Nucleus accumbens (tissue), 56 donors: Measurements from ENCODE around the gene CIDEB.

ENCODE experiments used
- DNase-seq, 56 donors: peaks; one replicate each; lab custom pipeline; 2025; lab: John Stamatoyannopoulos, UW

CIDEB gene

DNA sequence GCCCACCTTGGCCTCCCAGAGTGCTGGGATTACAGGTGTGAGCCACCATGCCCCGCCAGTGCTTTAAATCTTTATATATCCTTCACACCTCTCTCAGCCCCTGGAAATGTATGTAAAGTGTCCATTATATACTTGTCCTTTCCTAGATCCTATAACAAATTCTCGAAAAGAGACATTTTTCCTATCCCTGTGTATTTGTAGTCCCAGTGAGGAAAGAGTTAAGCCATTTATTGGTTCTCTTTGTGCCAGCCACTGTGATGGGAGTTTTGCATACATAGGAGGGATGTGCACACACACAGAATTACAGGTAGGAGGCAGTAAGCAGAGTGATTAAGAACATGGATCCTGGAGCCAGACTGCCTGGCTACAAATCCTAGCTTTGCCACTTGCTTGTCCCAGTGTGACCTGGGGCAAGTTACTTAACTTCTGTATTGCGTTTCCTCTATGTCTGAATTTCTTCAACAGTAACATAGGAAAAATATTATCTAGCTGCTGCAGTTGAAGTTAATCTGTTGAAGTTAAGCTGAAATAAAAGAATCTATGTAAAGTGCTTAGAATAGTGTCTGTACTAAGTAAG lies 34.3 kb downstream of the CIDEB start:
- no peak for DNase-seq

DNA sequence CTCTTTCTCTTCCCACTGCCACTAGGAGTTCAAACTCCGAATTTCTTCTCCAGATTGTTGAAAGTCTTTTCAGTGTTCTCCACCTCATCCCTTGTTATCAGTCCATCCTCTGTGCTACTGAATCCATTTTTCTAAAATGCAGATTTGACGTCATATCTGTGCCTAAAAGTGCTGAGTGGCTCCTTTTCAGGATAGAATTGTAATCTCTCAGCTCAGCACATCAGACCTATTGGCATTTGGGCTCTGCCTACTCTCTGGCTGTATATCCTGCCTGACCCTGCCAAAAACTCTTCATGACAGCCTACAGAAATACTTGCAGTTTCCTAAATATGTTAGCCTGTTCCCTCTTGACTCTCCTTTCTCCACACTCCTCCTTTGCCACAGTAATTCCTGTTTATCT lies 35.3 kb downstream of the CIDEB start:
- DNase-seq = no peak

DNA sequence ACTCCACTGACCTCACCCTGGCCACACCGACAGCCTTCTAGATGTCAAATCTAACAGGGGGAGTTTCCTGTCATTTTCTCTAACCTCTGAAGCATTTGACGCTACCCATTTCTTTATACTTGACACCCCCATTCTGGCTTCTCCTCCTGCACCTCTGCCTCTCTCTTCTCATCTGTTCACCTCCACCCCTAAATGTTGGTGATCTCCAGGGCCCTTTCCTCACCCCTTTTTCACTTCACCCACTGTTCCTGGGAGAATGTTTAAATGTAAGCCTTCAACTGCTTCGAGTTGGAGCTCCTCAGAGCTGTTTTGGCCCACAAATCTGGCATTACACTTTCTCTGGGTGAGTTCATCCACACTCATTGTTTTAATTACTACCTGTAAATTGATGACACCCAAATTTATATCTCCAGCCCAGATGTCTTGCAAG lies 35.9 kb downstream of the CIDEB start:
- DNase-seq = no peak

DNA sequence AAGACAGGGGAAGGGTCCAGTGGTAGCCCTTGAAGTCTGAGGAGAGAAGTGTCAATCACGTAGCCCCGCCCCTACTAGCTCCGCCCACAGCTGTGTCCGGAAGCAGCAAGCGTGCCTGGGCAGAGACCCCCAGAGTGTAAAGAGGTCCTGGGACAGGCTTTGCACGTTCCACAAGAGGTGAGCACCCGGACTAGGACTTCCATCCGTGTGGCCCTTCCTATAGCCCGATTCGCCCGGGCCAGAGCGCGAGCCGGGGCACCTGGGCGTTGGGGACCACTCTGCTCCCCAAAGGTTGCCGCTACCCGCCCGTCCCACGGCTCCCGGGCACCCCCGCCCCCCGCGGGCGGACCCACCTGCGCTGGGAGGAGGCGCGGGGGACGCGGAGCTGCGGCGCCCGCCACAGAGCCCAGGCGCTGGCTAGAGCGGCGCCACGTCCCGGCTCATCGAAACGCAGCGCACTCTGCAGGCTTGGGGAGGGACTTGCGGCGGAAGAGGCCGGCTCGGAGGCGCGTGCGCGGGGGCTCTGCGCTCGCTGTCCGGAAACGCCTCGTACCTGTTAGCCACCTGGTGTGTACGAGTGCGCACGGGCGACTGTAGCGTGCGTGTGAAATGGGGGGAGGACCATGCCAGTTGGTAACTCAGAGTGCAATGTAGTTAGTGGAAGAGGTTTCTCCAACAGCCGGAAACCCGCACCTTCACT lies 36.5 kb downstream of the CIDEB start, which contains the start of gene RABGGTA:
Gene RABGGTA, minus strand, starts transcription at position 464 of the 700 bp plus-strand sequence. CDS start 482 bp downstream, outside the sequence.
- peak in 55 of 56 donors; percentile 27 to 87 (median 72) for DNase-seq

DNA sequence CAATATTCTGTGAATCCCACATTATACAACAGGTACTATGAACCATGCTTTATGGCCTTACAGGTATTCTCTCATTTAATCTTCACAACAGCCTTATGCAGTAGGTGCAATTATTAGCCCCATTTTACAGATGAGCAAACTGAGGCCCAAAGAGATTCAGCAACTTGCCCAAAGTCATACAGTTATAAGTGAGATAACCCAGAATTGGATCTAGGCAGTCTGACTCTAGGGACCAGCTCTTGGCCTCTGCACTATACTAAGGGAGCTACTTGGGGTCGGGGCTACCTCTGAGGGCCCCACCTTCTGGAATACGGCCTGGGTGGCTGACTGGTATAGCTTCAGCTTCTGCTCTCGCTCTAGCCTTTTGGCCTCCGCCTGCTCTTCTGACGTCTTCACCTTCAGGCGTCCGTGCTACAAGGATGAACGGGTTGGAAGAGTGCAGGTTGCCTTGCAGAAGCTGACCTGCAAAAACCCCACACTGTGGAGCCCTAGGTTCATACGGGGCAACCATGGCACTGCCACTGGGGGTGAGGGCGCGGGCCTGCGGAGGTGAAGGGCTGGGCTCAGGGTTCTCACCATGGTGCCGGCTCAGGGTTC lies 37.1 kb downstream of the CIDEB start:
- DNase-seq = peak in 2 of 56 donors; percentile 41 to 49

DNA sequence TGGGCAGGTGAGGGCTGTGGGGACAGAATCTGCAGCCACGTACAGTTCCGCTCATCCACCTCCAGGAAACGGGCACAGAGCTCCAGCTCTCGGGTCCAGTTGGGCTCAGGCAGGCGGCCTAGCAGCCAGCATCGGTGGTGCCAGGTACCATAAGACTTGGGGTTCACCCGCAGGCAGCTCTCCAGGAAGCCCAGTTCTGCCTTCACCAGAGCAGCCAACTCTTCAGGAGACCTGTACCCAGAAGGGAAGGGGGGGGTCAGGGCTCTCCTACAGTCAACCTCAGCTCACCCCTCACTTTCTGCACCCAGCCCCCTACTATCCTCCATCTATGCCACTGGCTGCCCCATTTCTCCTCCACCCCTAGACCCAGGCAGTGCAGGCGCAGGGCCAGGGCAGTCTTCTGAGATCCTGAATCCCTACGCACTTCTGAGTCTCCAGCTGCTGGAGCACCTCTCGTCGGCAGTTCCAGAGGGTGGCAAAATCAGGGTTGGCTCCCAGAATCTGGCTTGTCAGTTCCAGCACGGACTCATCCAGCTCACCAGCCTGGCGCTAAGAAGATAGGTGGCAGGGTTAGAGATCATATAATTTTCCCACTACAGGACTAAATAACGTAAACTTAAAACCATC lies 37.8 kb downstream of the CIDEB start:
- no peak for DNase-seq

DNA sequence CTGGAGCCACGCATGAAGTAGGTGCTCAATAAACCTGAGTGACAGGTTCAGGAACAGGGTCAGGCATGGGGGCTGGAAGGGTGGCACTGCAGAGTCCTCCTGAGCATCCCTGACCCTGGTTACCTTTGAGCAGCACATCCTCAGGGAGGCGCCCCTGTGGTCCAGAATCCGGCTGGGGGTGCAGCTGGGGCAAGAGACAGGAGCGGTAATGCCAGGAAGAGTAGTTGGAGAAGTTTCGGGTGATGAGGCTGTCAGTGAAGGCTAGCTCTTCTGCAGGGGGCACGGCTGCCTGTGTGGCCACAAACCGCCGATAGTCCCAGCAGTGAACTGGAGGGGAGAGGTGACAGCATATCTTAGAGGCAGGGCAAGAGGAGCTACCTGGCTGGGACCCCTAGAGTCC lies 38.4 kb downstream of the CIDEB start:
- no peak for DNase-seq

DNA sequence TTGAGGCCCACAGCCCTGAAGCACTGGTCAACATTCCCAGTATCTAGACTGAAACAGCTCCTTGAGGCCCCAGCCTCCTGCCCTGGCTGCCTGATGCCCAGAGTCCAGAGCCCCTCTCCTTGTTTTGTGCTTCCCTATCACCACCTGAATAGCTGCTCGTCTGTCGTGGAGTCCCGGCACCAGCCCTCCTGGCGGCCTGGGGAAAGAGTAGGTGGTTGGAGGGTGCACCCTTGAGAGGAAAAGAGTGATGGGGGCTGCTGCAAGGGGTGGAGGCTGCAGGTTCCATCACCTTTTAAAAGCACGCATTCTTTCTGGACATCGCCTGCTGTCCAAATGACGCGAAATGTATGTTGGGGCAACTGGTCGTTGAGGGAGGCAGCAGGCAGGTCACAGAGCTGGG lies 39.6 kb downstream of the CIDEB start:
- DNase-seq = no peak

DNA sequence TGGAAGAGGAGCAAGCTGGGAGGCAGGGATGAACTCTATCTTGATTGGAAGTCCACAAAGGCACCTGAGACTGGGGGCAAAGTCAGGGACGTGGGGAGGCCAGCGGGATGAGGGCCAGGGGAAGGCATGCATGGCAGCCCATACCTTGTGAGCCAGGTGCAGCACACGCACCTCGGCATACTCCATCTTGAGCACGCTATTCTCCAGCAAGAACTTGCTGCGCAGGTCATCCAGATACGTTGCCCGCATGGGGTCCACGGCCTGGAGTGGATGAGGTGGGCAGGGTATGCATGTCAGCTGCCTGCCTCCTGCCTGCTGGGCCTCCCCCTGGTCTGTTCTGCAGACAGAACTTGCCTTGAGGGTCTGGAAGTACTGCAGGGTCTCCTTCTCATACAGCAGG lies 40.3 kb downstream of the CIDEB start:
- no peak for DNase-seq

DNA sequence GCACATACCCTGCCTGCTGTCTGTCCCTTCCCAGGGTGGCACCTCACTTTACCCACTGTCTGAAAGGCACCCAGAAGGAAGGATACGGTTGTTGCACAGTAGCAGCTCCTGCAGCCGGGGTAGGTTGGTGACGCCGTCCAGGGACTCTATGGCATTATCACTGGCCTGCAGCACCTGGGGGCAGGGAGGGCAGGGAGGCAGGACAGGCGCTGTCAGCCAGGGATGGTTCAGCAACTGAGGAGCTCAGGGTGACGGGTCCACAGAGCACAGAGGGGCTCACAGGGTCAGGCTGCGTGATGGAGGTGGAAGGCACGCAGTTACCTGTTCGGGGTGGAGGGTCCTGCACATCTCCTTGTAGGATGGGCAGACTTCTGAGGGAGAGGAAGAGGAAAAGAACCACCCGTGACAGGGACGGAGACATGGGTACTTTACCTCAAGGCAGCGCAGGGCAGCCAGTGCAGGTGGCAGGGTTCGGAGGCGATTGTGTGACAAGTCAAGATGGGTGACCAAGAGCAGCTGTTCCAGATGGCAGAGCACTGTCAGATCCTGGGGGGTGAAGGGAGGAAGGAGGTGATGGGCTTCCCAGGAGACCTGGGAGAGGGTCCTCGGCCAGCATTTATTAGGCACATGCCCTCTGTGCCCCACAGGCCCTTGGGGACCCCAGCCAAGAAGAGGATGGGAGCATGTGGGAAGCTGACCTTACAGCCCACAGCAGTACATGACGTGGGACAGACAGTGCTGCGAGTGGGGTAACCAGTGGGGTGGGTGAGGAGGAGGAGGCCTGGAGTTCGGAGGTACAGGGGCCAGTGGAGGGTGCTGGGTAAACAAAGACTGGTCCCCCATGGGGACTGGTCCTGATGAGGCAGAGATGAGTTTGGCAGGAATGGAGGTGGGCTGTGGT lies 41.2 kb downstream of the CIDEB start:
- DNase-seq = no peak

DNA sequence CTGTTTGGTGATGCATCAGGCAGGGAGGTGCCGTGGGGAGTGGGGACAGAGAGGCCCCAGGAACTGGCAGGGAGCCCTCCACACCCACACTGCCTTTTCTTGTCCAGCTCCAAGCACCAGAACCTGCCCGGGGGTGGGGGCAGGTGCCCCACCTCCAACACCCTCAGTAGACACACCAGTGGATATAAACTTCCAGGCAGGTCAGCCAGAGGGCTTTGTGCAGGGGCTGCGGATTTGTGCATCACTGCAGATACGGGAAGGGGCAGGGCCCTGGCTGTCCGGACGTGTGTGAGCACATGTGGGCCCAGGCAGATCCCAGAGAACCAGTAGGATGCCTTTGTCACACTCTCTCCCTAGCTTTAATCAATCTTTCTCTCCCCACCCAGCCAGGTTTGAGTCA lies 43.5 kb downstream of the CIDEB start:
- no peak for DNase-seq

DNA sequence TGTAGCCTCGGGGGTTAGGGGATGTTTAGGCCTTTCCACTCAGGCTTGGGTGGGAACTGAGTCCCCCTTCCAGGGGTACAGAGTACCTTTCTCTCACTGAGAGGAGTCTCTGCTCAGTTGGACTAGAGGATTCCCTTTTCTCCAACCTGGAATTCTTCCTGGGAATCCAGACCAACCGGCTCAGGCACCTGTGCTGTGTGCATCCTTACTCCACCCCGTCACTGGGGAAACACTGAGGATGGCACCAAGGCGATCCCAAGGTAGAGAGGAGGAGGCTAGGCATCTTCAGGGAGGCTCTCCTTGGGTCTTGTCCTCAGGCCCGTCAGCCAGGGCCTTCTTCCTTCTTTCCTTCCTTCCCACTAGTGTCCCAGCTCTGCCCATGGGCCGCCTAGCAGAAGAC lies 43.9 kb downstream of the CIDEB start:
- no peak for DNase-seq

DNA sequence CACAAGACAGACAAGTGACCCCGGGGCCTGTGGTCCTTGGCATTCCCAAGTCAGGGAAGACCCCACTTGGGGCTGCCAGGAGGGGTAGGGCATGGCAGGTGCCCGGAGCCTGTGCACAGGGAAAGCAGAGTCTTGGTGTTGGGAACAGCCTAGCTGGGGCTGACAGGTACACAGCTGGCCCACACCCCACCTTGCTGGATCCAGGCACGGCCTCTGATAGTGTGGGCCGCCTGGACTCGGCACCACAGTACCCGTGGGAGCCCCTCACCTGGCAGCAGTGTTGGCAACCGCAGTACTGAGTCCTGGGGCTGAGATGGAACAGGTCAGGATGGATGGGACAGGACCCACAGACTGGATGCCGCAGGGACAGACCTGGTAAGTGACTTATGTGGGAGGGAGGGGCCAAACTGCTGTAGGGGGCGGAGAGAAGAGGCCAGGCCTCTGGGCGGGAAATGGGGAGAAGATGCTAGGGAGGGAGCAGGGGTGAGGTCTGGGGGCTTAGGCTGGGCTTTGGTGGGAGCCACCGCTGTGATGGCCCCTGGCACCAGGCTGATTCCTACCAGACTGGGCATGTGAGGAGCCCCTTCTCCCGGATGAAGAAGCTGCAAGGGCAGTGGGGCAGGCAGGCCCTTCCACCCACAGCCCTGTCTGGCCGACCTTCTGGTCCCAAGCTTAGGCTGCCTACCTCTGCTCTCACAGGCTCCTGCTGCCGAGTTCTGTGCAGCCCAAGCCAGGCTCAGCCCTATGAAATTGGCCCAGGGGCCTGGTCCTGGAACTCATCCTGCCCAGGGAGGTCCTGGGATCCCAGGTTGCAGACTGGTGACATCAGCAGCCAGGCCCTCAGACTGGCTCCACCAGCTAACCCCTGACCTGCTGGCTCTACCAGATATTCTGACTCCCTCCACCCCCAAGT lies 44.7 kb downstream of the CIDEB start, which contains the start of gene TGM1:
Gene TGM1, minus strand, starts transcription at position 357 of the 913 bp plus-strand sequence. CDS start 825 bp downstream, outside the sequence.
- no peak for DNase-seq

DNA sequence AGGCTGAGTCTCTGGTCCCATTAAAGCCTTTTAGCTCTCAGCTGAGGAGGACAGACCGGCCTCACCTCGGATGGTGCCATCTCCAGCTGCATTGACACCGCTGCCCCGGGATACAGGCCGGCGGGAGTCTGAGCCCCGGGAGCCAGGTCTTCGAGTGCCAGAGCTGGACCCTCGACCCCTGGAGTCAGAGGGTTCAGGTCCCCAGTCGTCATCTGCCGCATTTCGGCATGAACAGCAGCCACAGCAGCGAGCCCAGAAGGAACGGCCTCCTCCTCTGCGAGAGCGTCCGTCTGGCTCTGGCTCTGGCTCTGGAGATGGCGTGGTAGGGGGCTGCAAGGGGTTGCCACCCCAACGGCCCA lies 45.8 kb downstream of the CIDEB start:
- no peak for DNase-seq

DNA sequence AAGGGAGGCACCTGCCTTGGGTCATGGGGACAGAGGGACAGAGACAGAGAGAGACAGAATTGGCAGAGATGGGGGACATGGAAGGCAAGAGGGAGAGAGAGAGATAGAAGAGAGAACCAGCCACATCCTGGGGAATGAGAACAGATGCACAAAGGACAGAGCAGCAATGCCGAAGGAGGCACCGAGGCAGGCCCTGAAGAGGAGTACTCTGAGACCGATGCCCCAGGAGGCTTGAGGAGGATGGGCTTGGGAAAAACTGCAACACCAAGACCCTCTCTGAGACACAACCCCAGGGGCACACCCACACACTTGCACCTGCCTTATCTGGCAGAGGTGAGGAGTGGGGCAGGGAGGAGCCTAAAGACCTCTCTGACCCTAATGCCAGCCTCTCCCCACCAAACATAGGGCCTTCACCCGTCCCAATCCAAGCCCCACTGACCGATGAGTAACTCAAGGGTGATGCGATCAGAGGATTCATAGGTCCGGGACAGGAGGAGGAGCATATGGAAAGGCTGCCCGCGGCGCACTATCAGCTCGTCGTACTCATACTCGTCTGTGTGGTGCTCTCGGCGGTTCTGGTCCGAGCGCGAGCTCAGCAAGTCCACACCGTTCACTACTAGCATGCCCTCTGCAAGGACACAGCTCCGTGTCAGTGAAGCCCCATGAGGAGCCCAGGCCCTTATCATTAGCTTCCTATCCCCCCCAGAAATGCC lies 46.4 kb downstream of the CIDEB start:
- no peak for DNase-seq

DNA sequence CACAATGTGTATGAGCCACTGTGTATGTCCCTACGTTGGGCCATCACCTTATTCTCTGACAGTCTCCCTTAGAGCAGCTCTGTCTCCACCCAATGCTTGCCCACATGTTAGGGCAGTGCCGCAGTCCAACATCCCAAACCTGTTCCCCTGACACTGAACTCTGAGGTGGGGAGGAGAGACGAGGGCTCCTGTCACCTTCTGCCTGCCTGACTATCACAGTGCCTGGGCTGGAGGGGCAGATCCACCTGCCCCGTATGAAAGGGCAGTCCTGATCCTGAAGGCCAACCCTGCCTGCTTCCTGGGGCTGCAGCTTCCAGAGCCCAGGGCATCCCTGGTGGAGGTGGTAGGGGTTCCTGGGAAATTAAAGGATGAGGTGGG lies 47.0 kb downstream of the CIDEB start:
- DNase-seq = no peak

DNA sequence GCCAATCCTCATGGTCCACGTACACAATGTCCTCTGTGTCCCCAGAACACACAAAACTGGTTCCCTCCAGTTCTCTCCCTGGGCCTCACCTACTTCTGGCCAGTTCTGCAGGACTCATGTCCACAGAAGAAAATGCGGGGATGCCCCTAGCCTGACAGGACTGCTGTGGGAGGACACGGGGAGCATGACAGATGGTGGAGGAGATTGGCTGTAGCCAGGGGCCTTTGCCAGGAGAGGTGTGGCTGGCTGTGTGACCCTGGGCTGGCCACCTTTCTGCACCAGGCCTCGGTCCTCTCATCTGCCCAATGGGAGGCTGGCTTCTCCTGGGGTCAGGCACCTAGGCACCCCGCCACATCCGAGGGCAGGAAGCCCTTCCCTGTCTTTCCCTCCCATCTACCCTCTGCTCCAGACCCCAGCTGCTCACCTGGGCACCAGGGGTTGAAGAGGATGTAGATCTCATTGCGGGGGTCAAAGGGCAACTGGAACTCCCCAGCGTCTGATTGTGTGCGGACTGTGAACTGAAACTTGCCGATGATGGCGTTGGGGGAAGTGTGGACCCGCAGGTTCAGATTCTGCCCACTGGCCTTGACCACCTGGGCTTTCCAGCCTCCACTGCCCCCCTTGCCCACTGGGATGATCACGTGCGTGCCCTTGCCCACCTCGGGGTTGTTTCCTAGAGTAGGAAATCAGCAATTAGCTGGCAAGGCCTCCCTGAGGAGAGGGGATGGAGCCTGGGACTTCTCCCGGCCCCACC lies 47.6 kb downstream of the CIDEB start:
- DNase-seq = no peak
